ENCODE data around the gene ACTR2. TPM values are rescaled to one million over a fixed set of nuclear protein-coding genes. Genes with fewer than 3 reads are reported as not detected.
"Not testable (repeated sequence)": the region's sequence is repeated elsewhere in the genome, so short reads cannot be mapped to it uniquely, and the experiment has no call there.

Gene ACTR2
- polyA plus RNA-seq = 100 and 118 TPM in 2 replicates
- 138 and 157 TPM in 2 replicates for polyA minus RNA-seq

- TF ChIP-seq SMC3 (conservative IDR thresholded peaks at IDR 0.05; ENCODE audit: poor library complexity) (no peak), EP300 (conservative IDR thresholded peaks at IDR 0.05; ENCODE audit: poor library complexity, severe bottlenecking) (peak; percentile 58), TAF1 (IDR thresholded peaks at IDR 0.05; ENCODE audit: low read depth) (no peak), EZH2 (IDR thresholded peaks at IDR 0.05; ENCODE audit: borderline replicate concordance, insufficient read depth, low read length, poor library complexity, severe bottlenecking) (no peak), RAD21 (conservative IDR thresholded peaks at IDR 0.05) (peak; percentile 25), MXI1 (conservative IDR thresholded peaks at IDR 0.05; ENCODE audit: poor library complexity, severe bottlenecking) (peak; percentile 43), POLR2AphosphoS5 (IDR thresholded peaks at IDR 0.05) (peak; percentile 83)
- TF ChIP-seq, protein P1, sequence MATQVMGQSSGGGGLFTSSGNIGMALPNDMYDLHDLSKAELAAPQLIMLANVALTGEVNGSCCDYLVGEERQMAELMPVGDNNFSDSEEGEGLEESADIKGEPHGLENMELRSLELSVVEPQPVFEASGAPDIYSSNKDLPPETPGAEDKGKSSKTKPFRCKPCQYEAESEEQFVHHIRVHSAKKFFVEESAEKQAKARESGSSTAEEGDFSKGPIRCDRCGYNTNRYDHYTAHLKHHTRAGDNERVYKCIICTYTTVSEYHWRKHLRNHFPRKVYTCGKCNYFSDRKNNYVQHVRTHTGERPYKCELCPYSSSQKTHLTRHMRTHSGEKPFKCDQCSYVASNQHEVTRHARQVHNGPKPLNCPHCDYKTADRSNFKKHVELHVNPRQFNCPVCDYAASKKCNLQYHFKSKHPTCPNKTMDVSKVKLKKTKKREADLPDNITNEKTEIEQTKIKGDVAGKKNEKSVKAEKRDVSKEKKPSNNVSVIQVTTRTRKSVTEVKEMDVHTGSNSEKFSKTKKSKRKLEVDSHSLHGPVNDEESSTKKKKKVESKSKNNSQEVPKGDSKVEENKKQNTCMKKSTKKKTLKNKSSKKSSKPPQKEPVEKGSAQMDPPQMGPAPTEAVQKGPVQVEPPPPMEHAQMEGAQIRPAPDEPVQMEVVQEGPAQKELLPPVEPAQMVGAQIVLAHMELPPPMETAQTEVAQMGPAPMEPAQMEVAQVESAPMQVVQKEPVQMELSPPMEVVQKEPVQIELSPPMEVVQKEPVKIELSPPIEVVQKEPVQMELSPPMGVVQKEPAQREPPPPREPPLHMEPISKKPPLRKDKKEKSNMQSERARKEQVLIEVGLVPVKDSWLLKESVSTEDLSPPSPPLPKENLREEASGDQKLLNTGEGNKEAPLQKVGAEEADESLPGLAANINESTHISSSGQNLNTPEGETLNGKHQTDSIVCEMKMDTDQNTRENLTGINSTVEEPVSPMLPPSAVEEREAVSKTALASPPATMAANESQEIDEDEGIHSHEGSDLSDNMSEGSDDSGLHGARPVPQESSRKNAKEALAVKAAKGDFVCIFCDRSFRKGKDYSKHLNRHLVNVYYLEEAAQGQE (IDR thresholded peaks at IDR 0.05; ENCODE audit: borderline replicate concordance) = peak; percentile 59
- TF ChIP-seq, protein P2, sequence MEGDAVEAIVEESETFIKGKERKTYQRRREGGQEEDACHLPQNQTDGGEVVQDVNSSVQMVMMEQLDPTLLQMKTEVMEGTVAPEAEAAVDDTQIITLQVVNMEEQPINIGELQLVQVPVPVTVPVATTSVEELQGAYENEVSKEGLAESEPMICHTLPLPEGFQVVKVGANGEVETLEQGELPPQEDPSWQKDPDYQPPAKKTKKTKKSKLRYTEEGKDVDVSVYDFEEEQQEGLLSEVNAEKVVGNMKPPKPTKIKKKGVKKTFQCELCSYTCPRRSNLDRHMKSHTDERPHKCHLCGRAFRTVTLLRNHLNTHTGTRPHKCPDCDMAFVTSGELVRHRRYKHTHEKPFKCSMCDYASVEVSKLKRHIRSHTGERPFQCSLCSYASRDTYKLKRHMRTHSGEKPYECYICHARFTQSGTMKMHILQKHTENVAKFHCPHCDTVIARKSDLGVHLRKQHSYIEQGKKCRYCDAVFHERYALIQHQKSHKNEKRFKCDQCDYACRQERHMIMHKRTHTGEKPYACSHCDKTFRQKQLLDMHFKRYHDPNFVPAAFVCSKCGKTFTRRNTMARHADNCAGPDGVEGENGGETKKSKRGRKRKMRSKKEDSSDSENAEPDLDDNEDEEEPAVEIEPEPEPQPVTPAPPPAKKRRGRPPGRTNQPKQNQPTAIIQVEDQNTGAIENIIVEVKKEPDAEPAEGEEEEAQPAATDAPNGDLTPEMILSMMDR (IDR thresholded peaks at IDR 0.05; ENCODE audit: poor library complexity, severe bottlenecking) = no peak
- Histone ChIP-seq H3K9me2 (ENCODE audit: insufficient read depth, low read length) (no peaks in the 10 kb centered on the region), H3K4me3 (ENCODE audit: low read length) (peak within 1 kb of the TSS; percentile 75), H3K4me2 (ENCODE audit: low read length) (peak within 1 kb of the TSS; percentile 86), H3K9ac (ENCODE audit: low read length) (peak within 1 kb of the TSS; percentile 91), H4K20me1 (ENCODE audit: insufficient read depth) (no peaks in the 10 kb centered on the region), H3K9me3 (ENCODE audit: low read length) (no peaks in the 10 kb centered on the region), H2AFZ (ENCODE audit: low read depth, low read length) (peak within 1 kb of the TSS; percentile 84), H3K79me2 (replicated peaks; ENCODE audit: insufficient read depth, low read length) (peaks cover 46% of the 10 kb centered on the region), H3K27ac (ENCODE audit: low read length) (peak within 1 kb of the TSS; percentile 85), H3K36me3 (ENCODE audit: insufficient read depth, low read length) (no peaks in the 10 kb centered on the region), H3K27me3 (ENCODE audit: insufficient read depth, low read depth, low read length) (no peaks in the 10 kb centered on the region), H3F3A (ENCODE audit: insufficient read depth, low read length, poor library complexity, severe bottlenecking) (no peaks in the 10 kb centered on the region)
Observed at GRCh38 chr2:65227456-65228262, at the start of gene ACTR2. Gene ACTR2, plus strand, starts transcription at chr2:65227831. Its CDS starts 79 bp downstream, at chr2:65227910.

- no peaks in the 10 kb centered on the region for H3K79me2 ChIP-seq (replicated peaks; ENCODE audit: insufficient read depth, low read length)
- no peaks in the 10 kb centered on the region for H4K20me1 ChIP-seq (ENCODE audit: insufficient read depth)
- no peaks in the 10 kb centered on the region for H3K9me2 ChIP-seq (ENCODE audit: insufficient read depth, low read length)
- H3K36me3 ChIP-seq (ENCODE audit: insufficient read depth, low read length) = no peaks in the 10 kb centered on the region
- H3K4me2 ChIP-seq (ENCODE audit: low read length) = no peak overlapping the region
- H3F3A ChIP-seq (ENCODE audit: insufficient read depth, low read length, poor library complexity, severe bottlenecking) = no peaks in the 10 kb centered on the region
- no peaks in the 10 kb centered on the region for H3K27me3 ChIP-seq (ENCODE audit: insufficient read depth, low read depth, low read length)
- TF ChIP-seq POLR2AphosphoS5 (IDR thresholded peaks at IDR 0.05) (no peak), TAF1 (IDR thresholded peaks at IDR 0.05; ENCODE audit: low read depth) (no peak), EP300 (conservative IDR thresholded peaks at IDR 0.05; ENCODE audit: poor library complexity, severe bottlenecking) (no peak), EZH2 (IDR thresholded peaks at IDR 0.05; ENCODE audit: borderline replicate concordance, insufficient read depth, low read length, poor library complexity, severe bottlenecking) (no peak), MXI1 (conservative IDR thresholded peaks at IDR 0.05; ENCODE audit: poor library complexity, severe bottlenecking) (no peak), SMC3 (conservative IDR thresholded peaks at IDR 0.05; ENCODE audit: poor library complexity) (no peak)
- TF ChIP-seq, protein P1 (IDR thresholded peaks at IDR 0.05; ENCODE audit: borderline replicate concordance) = no peak
- no peak overlapping the region for H3K4me3 ChIP-seq (ENCODE audit: low read length)
- no peak overlapping the region for H3K9ac ChIP-seq (ENCODE audit: low read length)
- H3K27ac ChIP-seq (ENCODE audit: low read length) = no peak overlapping the region
- H2AFZ ChIP-seq (ENCODE audit: low read depth, low read length) = no peak overlapping the region
- H3K9me3 ChIP-seq (ENCODE audit: low read length) = no peaks in the 10 kb centered on the region
Observed at GRCh38 chr2:65182570-65182969, 45.1 kb upstream of the ACTR2 start.

DNA sequence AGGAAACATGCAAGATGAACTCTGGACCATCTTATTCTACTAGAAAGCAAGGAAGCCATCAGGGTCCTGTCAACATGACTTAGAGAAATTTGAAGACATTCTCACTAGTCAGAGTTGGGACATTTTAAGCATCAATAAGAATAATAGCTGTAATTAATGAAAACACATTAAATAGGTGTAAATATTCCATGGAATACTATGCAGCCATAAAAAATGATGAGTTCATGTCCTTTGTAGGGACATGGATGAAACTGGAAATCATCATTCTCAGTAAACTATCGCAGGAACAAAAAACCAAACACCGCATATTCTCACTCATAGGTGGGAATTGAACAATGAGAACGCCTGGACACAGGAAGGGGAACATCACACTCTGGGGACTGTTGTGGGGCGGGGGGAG, 44.2 kb upstream of the ACTR2 start:
- H4K20me1 ChIP-seq (ENCODE audit: insufficient read depth); H3K9me2 ChIP-seq (ENCODE audit: insufficient read depth, low read length); H3K9ac ChIP-seq (ENCODE audit: low read length); H3K4me2 ChIP-seq (ENCODE audit: low read length); H3K27ac ChIP-seq (ENCODE audit: low read length); H3K9me3 ChIP-seq (ENCODE audit: low read length); H3K36me3 ChIP-seq (ENCODE audit: insufficient read depth, low read length); H2AFZ ChIP-seq (ENCODE audit: low read depth, low read length); H3K27me3 ChIP-seq (ENCODE audit: insufficient read depth, low read depth, low read length); H3K79me2 ChIP-seq (replicated peaks; ENCODE audit: insufficient read depth, low read length); H3F3A ChIP-seq (ENCODE audit: insufficient read depth, low read length, poor library complexity, severe bottlenecking); H3K4me3 ChIP-seq (ENCODE audit: low read length): not testable (repeated sequence)
